ELR (cell line): ENCODE measurements around the gene CUX1.

Source experiments
- DNase-seq: peaks from one replicate; pipeline ENCODE4 v3.0.0-alpha.2; 2015; ENCODE audit warnings: low read depth

Gene CUX1

GRCh38 chr7:102248081-102248455 is 430.6 kb downstream of the CUX1 start:
- no peak for DNase-seq

GRCh38 chr7:102248456-102249395 is 431.3 kb downstream of the CUX1 start:
- DNase-seq, result no peak

GRCh38 chr7:102251531-102252365 is 434.3 kb downstream of the CUX1 start:
- no peak for DNase-seq

- DNase-seq, result no peak
Measured at GRCh38 chr7:102252366-102252982, 435.0 kb downstream of the CUX1 start.

- DNase-seq, result no peak
Measured at GRCh38 chr7:102253066-102253972, 435.9 kb downstream of the CUX1 start.

GRCh38 chr7:102253973-102254370 is 436.5 kb downstream of the CUX1 start:
- no peak for DNase-seq

GRCh38 chr7:102254521-102254920 is 437.1 kb downstream of the CUX1 start:
- no peak for DNase-seq

GRCh38 chr7:102255501-102255900 is 438.1 kb downstream of the CUX1 start:
- DNase-seq, result no peak

GRCh38 chr7:102255916-102256315 is 438.5 kb downstream of the CUX1 start:
- DNase-seq, result no peak

- no peak for DNase-seq
Measured at GRCh38 chr7:102258073-102258748, 440.8 kb downstream of the CUX1 start.

- DNase-seq, result no peak
Measured at GRCh38 chr7:102258749-102259107, 441.3 kb downstream of the CUX1 start.

GRCh38 chr7:102260856-102261255 is 443.4 kb downstream of the CUX1 start:
- peak; percentile 14 for DNase-seq

GRCh38 chr7:102261451-102261850 is 444.0 kb downstream of the CUX1 start:
- DNase-seq, result no peak

- no peak for DNase-seq
Measured at GRCh38 chr7:102262546-102262945, 445.1 kb downstream of the CUX1 start.

- DNase-seq, result peak; percentile 61
Measured at GRCh38 chr7:102264367-102264891, 447.0 kb downstream of the CUX1 start.

GRCh38 chr7:102266541-102266940 is 449.1 kb downstream of the CUX1 start:
- DNase-seq, result no peak

GRCh38 chr7:102268635-102269034 is 451.2 kb downstream of the CUX1 start:
- DNase-seq, result no peak

GRCh38 chr7:102270178-102270887 is 452.9 kb downstream of the CUX1 start:
- DNase-seq, result no peak

- no peak for DNase-seq
Measured at GRCh38 chr7:102271158-102271798, 453.9 kb downstream of the CUX1 start.
